Activated CD8-positive, alpha-beta T cell treated with anti-CD3 and anti-CD28 coated beads for 36 hours (primary cell): ENCODE results near the gene NTMT2. TPM values are rescaled to one million over a fixed set of nuclear protein-coding genes. Genes with fewer than 3 reads are reported as not detected.

ENCODE experiments used
- ATAC-seq: fragments of 200-7000 bp; cut with Tn5 transposase; one replicate; pipeline ENCODE4 v1.10.0; 2021; ENCODE audit warnings: mild to moderate bottlenecking, moderate library complexity
- CTCF ChIA-PET: fragments of 350-600 bp; sonication (Branson Sonifier 250); formaldehyde crosslinking; loops from one replicate; lab custom pipeline; 2021; ENCODE audit warnings: antibody characterized with exemption; lab: Charles Lee
- POLR2A ChIA-PET: fragments of 350-600 bp; sonication (Branson Sonifier 250); formaldehyde crosslinking; loops from one replicate; lab custom pipeline; 2021; ENCODE audit warnings: antibody characterized with exemption; lab: Charles Lee
- DNase-seq: peaks from one replicate; pipeline ENCODE4 v3.0.0-alpha.2; 2020
- H3K27ac Mint-ChIP-seq: one replicate; pipeline ENCODE4 v1.8.0; 2021; ENCODE audit warnings: mild to moderate bottlenecking, mixed read lengths
- H3K27me3 Mint-ChIP-seq: one replicate; pipeline ENCODE4 v1.8.0; 2021; ENCODE audit warnings: mixed read lengths
- H3K36me3 Mint-ChIP-seq: one replicate; pipeline ENCODE4 v1.8.0; 2021; ENCODE audit warnings: low read depth, mixed read lengths
- H3K4me1 Mint-ChIP-seq: one replicate; pipeline ENCODE4 v1.8.0; 2021; ENCODE audit warnings: low read depth, mixed read lengths
- H3K4me3 Mint-ChIP-seq: one replicate; pipeline ENCODE4 v1.8.0; 2021; ENCODE audit warnings: mild to moderate bottlenecking, moderate library complexity, mixed read lengths
- H3K9me3 Mint-ChIP-seq: one replicate; pipeline ENCODE4 v1.8.0; 2021; ENCODE audit warnings: mixed read lengths
- intact Hi-C: fragments of 100-400 bp; cut with micrococcal nuclease; formaldehyde crosslinking; loops from one replicate; pipeline ENCODE4 v1.10.0; 2022
- total RNA-seq, 2 experiments: library from RNA; stranded (reverse); gene quantifications; one replicate each; pipeline ENCODE4 v1.2.3, GENCODE V29; 2021
- TF ChIP-seq, protein P1 (sequence below): fragments of 200-600 bp; IDR thresholded peaks from one replicate; pipeline ENCODE4 v1.8.0; 2022; ENCODE audit warnings: antibody characterized with exemption, mild to moderate bottlenecking

The NTMT2 gene
- total RNA-seq, 2 experiments from 2014 or later, result not detected

DNA sequence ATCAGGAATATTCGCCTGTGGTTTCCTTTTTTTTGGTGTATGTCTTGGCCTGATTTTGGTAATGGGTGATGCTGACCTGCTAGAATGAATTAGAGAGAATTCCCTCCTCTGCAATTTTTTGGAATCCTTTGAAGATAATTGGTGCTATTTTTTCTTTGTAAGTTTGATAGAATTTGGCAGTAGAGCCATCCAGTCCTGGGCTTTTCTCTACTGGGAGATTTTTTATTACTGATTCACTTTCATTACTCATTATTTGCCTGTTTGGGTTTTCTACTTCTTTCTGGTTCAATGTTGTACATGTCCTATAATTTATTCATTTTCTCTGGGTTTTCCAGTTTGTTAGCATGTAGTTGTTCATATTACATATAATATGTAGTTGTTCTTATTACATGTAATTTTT is 48.7 kb downstream of the NTMT2 start:
- POLR2A ChIA-PET, result no interaction called here
- Mint-ChIP-seq H3K27me3 (peaks cover 12% of the 10 kb centered on the region), H3K9me3 (peaks cover 4% of the 10 kb centered on the region), H3K27ac (no peak overlapping the region), H3K4me3 (no peak overlapping the region), H3K36me3 (no peaks in the 10 kb centered on the region), H3K4me1 (no peaks in the 10 kb centered on the region)
- intact Hi-C loops, result no loop called here
- TF ChIP-seq, protein P1, sequence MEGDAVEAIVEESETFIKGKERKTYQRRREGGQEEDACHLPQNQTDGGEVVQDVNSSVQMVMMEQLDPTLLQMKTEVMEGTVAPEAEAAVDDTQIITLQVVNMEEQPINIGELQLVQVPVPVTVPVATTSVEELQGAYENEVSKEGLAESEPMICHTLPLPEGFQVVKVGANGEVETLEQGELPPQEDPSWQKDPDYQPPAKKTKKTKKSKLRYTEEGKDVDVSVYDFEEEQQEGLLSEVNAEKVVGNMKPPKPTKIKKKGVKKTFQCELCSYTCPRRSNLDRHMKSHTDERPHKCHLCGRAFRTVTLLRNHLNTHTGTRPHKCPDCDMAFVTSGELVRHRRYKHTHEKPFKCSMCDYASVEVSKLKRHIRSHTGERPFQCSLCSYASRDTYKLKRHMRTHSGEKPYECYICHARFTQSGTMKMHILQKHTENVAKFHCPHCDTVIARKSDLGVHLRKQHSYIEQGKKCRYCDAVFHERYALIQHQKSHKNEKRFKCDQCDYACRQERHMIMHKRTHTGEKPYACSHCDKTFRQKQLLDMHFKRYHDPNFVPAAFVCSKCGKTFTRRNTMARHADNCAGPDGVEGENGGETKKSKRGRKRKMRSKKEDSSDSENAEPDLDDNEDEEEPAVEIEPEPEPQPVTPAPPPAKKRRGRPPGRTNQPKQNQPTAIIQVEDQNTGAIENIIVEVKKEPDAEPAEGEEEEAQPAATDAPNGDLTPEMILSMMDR, result no peak
- DNase-seq, result no peak
- CTCF ChIA-PET, result no interaction called here
- no peak for ATAC-seq

DNA sequence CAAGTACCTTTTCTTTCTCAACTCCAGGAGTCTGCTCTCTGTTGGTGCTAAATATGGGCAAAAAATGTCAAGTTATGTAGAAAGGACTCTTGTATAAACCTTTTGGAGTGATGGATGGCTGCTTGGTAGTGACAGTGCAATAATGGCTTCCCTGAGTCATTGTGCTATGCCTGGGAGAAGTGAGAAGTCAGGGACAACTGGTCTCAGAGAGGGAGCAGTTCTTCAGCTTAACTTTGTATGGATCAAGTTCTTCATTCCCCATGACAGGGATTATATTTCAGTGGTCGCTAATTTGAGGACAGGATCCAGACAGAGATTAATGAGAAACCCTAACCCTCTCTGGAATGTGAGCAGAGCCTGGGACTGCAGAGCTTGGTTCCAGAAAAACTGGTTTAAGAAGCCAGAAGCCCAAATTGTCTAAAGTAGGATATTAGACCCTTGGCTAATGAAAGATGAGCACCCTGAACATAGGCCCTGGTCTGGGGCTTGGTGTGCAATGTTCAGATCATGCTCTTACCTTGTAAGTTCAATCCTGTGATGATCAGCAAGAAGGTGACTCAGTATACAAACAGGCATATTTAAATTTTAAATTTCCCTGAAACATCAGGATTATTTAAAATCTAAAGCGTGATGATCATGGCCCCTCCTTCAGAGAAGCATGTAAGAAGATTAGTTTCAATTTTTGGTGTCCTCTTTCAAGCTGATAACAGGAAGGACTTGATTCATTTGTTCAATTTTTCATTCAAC is 50.9 kb downstream of the NTMT2 start:
- POLR2A ChIA-PET, result no interaction called here
- no peak overlapping the region for H3K4me3 Mint-ChIP-seq
- intact Hi-C loops, result no loop called here
- CTCF ChIA-PET, result no interaction called here
- ATAC-seq (no peak), DNase-seq (no peak)
- no peaks in the 10 kb centered on the region for H3K36me3 Mint-ChIP-seq
- H3K9me3 Mint-ChIP-seq, result no peaks in the 10 kb centered on the region
- peaks cover 16% of the 10 kb centered on the region for H3K27me3 Mint-ChIP-seq
- no peak overlapping the region for H3K27ac Mint-ChIP-seq
- no peaks in the 10 kb centered on the region for H3K4me1 Mint-ChIP-seq
- TF ChIP-seq, protein P1, result no peak

DNA sequence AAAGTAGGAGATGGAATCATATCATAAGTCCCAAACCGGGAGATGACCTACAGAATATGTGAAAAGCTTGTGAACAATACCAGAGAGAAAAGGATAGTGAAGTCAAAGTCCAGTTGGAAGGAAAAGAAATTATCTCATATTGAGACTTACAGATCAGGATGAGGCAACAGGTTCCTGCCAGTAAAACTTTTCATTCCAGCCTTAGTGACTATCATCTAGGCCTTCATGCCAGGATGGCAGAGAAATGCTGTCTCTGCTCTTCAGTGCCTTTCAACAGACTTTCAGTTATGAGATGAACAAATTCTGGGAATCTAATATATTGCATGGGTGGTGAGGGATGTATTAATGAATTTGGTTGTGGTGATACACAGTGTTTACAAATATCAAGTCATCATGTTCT is 52.3 kb downstream of the NTMT2 start:
- TF ChIP-seq, protein P1, result no peak
- H3K9me3 Mint-ChIP-seq, result no peaks in the 10 kb centered on the region
- no peaks in the 10 kb centered on the region for H3K4me1 Mint-ChIP-seq
- H3K4me3 Mint-ChIP-seq, result no peak overlapping the region
- no peak for ATAC-seq
- ChIA-PET POLR2A (no interaction called here), CTCF (no interaction called here)
- H3K27me3 Mint-ChIP-seq, result peaks cover 16% of the 10 kb centered on the region
- no peak overlapping the region for H3K27ac Mint-ChIP-seq
- no peak for DNase-seq
- intact Hi-C loops, result no loop called here
- H3K36me3 Mint-ChIP-seq, result no peaks in the 10 kb centered on the region

DNA sequence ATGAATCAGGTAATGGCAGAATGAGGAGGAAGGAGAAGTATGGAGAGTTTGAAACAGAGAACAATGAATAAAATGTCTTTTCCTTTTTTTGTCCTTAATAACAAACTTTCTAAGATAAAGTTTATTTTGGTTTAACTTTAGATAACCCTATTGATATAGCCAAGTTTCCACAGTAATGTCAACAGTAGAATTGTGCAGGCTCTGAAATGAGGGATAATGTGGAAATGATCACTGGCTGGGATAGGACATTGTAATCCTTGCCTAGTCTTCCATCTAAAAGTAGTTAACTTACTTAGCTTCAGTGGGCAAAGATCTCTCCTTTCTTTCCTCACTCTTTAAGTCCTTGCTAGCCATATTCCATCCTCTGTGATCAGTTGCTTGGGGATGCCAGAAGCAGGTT is 52.8 kb downstream of the NTMT2 start:
- DNase-seq (no peak), ATAC-seq (no peak)
- intact Hi-C loops, result no loop called here
- H3K4me3 Mint-ChIP-seq, result no peak overlapping the region
- CTCF ChIA-PET, result no interaction called here
- no peaks in the 10 kb centered on the region for H3K4me1 Mint-ChIP-seq
- no peak overlapping the region for H3K27ac Mint-ChIP-seq
- peaks cover 16% of the 10 kb centered on the region for H3K27me3 Mint-ChIP-seq
- POLR2A ChIA-PET, result no interaction called here
- H3K36me3 Mint-ChIP-seq, result no peaks in the 10 kb centered on the region
- TF ChIP-seq, protein P1, result no peak
- no peaks in the 10 kb centered on the region for H3K9me3 Mint-ChIP-seq

DNA sequence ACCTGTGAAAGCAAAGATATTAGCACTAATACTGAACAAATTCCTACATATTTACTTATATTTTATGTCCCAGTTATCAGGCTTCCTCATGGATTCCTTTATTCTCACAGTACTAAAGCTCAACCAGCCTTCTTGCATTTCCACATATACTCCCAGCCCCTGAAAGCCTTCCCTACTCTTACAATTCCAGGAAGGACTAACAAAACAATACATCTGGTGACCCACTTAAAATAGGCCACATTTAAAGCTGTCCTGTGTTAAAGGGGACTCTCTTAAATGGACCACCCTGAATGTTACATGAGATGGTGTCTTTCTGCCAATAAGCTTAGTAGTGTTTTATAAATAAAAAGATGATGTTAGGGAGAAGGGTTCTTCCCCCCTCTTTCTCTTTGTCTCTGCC is 54.4 kb downstream of the NTMT2 start:
- Mint-ChIP-seq H3K27ac (no peak overlapping the region), H3K4me1 (no peaks in the 10 kb centered on the region), H3K4me3 (no peak overlapping the region), H3K36me3 (no peaks in the 10 kb centered on the region), H3K27me3 (peaks cover 17% of the 10 kb centered on the region), H3K9me3 (no peaks in the 10 kb centered on the region)
- ChIA-PET POLR2A (no interaction called here), CTCF (no interaction called here)
- DNase-seq (no peak), ATAC-seq (no peak)
- intact Hi-C loops, result no loop called here
- TF ChIP-seq, protein P1, result no peak
